HCT116 (cell line): ENCODE measurements around the gene POC1B. TPM values are rescaled to one million over a fixed set of nuclear protein-coding genes. Genes with fewer than 3 reads are reported as not detected.

Experiments
- ATAC-seq: fragments of 200-7000 bp; cut with Tn5 transposase; 2 replicates; pipeline ENCODE4 v1.9.1; 2020; ENCODE audit warnings: mild to moderate bottlenecking, moderate library complexity
- BruUV-seq: library from RNA; stranded (reverse); fragments of 400-500 nt; replicated peaks from 2 replicates; lab custom pipeline; 2021; lab: Mats Ljungman, UMichigan
- CTCF ChIA-PET: fragments of 300-600 bp; sonication (Branson Sonifier 250); formaldehyde crosslinking; loops from one replicate; lab custom pipeline; 2021; ENCODE audit warnings: antibody characterized with exemption; lab: Charles Lee
- POLR2A ChIA-PET: fragments of 300-600, 350-600 bp; sonication (Branson Sonifier 250); formaldehyde crosslinking; loops from one replicate; lab custom pipeline; 2021; ENCODE audit warnings: antibody characterized with exemption; lab: Charles Lee
- RAD21 ChIA-PET, 2 experiments: fragments of 300-600 bp; sonication (Branson Sonifier 250); formaldehyde crosslinking; loops; one replicate each; lab custom pipeline; 2023; ENCODE audit warnings: low total read pairs in 2 of 2; ENCODE audit not compliant: uncharacterized antibody in 2 of 2, unreplicated experiment in 2 of 2, low non-redundant PET in 1 of 2; lab: Charles Lee
- DNase-seq: peaks from one replicate; pipeline ENCODE4 v3.0.0-alpha.2; 2010; ENCODE audit warnings: low read depth, low spot score
- H2AFZ ChIP-seq: fragments of 200-600 bp; shearing (Covaris generic), sonication (generic); 2 replicates; pipeline ENCODE4 v1.6.1; 2017; ENCODE audit warnings: low read depth, mixed run types, mixed read lengths, antibody characterized with exemption, low read length; ENCODE audit not compliant: poor library complexity, severe bottlenecking
- H3K27ac ChIP-seq: 2 replicates; pipeline ENCODE4 v1.5.1; 2012; ENCODE audit warnings: low read depth, low read length
- H3K27me3 ChIP-seq: fragments of 200-600 bp; sonication (generic); 2 replicates; pipeline ENCODE4 v1.6.1; 2016; ENCODE audit warnings: mixed run types, low read length, mixed read lengths; ENCODE audit not compliant: insufficient read depth
- H3K36me3 ChIP-seq, 2 experiments: fragments of 200-500 bp in 1 of 2; fragments of 200-600 bp in 1 of 2; sonication (Bioruptor generic) in 1 of 2; sonication (generic) in 1 of 2; 2 replicates each; pipeline versions ENCODE4 v1.5.1 to v1.6.1; 2014 to 2016; ENCODE audit warnings: low read length in 2 of 2, inconsistent platforms in 1 of 2, mixed read lengths in 1 of 2, mixed run types in 1 of 2; ENCODE audit not compliant: insufficient read depth in 2 of 2, control insufficient read depth in 1 of 2
- H3K4me1 ChIP-seq, 2 experiments: fragments of 200-600 bp in 1 of 2; sonication (generic) in 1 of 2; 2 replicates each; pipeline versions ENCODE4 v1.5.1 to v1.6.1; 2012 to 2017; ENCODE audit warnings: low read length in 2 of 2, inconsistent platforms in 1 of 2, mild to moderate bottlenecking in 1 of 2, mixed read lengths in 1 of 2, mixed run types in 1 of 2, moderate library complexity in 1 of 2; ENCODE audit not compliant: insufficient read depth in 2 of 2, control insufficient read depth in 1 of 2
- H3K4me2 ChIP-seq: fragments of 200-600 bp; sonication (generic); 2 replicates; pipeline ENCODE4 v1.6.1; 2017; ENCODE audit warnings: mixed run types, low read length, mixed read lengths
- H3K4me3 ChIP-seq, 2 experiments: fragments of 200-600 bp in 1 of 2; sonication (generic) in 1 of 2; replicated peaks in 1 of 2; 2 replicates each; pipeline ENCODE4 v1.5.1; 2011 to 2016; ENCODE audit warnings: low read length in 2 of 2, control low read depth in 1 of 2, low read depth in 1 of 2, mild to moderate bottlenecking in 1 of 2, mixed read lengths in 1 of 2, mixed run types in 1 of 2
- H3K79me2 ChIP-seq: fragments of 200-600 bp; sonication (generic); 2 replicates; pipeline ENCODE4 v1.6.1; 2017; ENCODE audit warnings: mild to moderate bottlenecking, mixed run types, low read length, moderate library complexity, mixed read lengths; ENCODE audit not compliant: insufficient read depth
- H3K9ac ChIP-seq: fragments of 200-600 bp; sonication (generic); 2 replicates; pipeline ENCODE4 v1.6.1; 2016; ENCODE audit warnings: low read length, mixed read lengths
- H3K9me2 ChIP-seq: fragments of 200-600 bp; sonication (generic), shearing (Covaris generic); 2 replicates; pipeline ENCODE4 v1.6.1; 2017; ENCODE audit warnings: mixed run types, mild to moderate bottlenecking, moderate library complexity; ENCODE audit not compliant: insufficient read depth
- H3K9me3 ChIP-seq, 2 experiments: fragments of 200-500 bp in 1 of 2; fragments of 200-600 bp in 1 of 2; sonication (Bioruptor generic) in 1 of 2; sonication (generic) in 1 of 2; 2 replicates each; pipeline ENCODE4 v1.6.1; 2014 to 2017; ENCODE audit warnings: low read length in 2 of 2, mixed read lengths in 2 of 2, inconsistent platforms in 1 of 2, low read depth in 1 of 2, mild to moderate bottlenecking in 1 of 2, mixed run types in 1 of 2, moderate library complexity in 1 of 2; ENCODE audit not compliant: control insufficient read depth in 1 of 2, insufficient read depth in 1 of 2
- H4K20me1 ChIP-seq: fragments of 200-600 bp; sonication (generic), shearing (Covaris generic); 2 replicates; pipeline ENCODE4 v1.6.1; 2017; ENCODE audit warnings: mixed run types, mild to moderate bottlenecking, moderate library complexity; ENCODE audit not compliant: insufficient read depth
- CBX3 ChIP-seq: IDR thresholded peaks from 2 replicates; pipeline ENCODE4 v1.6.1; 2012; ENCODE audit warnings: low read depth
- ELF1 ChIP-seq: IDR thresholded peaks from 2 replicates; pipeline ENCODE4 v1.6.1; 2012; ENCODE audit warnings: low read depth, borderline replicate concordance
- EZH2 ChIP-seq: fragments of 200-600 bp; sonication (generic); IDR thresholded peaks from 2 replicates; pipeline ENCODE4 v1.6.1; 2017; ENCODE audit warnings: antibody characterized with exemption, mixed run types
- POLR2A ChIP-seq: IDR thresholded peaks from 2 replicates; pipeline ENCODE4 v1.7.0; 2011; ENCODE audit warnings: borderline replicate concordance; ENCODE audit not compliant: insufficient read depth, insufficient read length; ENCODE audit errors: extremely low read depth
- SIN3A ChIP-seq: IDR thresholded peaks from 2 replicates; pipeline ENCODE4 v1.6.1; 2012; ENCODE audit warnings: low read depth
- SP1 ChIP-seq: IDR thresholded peaks from 2 replicates; pipeline ENCODE4 v1.6.1; 2012; ENCODE audit warnings: low read depth
- SRF ChIP-seq: IDR thresholded peaks from 2 replicates; pipeline ENCODE4 v1.6.1; 2012; ENCODE audit warnings: low read depth
- ZFX ChIP-seq: fragments of 450-650 bp; IDR thresholded peaks from 2 replicates; pipeline ENCODE4 v1.6.1; 2017
- ZNF274 ChIP-seq: fragments of 200-500 bp; sonication (Bioruptor generic); IDR thresholded peaks from 2 replicates; pipeline ENCODE4 v1.6.1; 2014; ENCODE audit warnings: mild to moderate bottlenecking, low read depth, low read length, inconsistent platforms
- intact Hi-C: fragments of 100-400 bp; cut with micrococcal nuclease; formaldehyde crosslinking; loops from 2 replicates; pipeline ENCODE4 v1.10.0; 2022
- total RNA-seq: library from RNA; stranded (reverse); gene quantifications from one replicate; pipeline ENCODE4 v1.2.1, GENCODE V29; 2021; ENCODE audit not compliant: unreplicated experiment
- TF ChIP-seq, protein P1 (sequence below): IDR thresholded peaks from 2 replicates; pipeline ENCODE4 v1.6.1; 2011; ENCODE audit warnings: mild to moderate bottlenecking, low read length, moderate library complexity; ENCODE audit not compliant: insufficient replicate concordance; ENCODE audit errors: extremely low read depth

The POC1B gene
- total RNA-seq, 1 experiment from 2014 or later, result 14.3 TPM

GRCh38 chr12:89476232-89476631 lies 49.6 kb downstream of the POC1B start:
- RAD21 ChIA-PET, result no interaction called here
- no peaks in the 10 kb centered on the region for H4K20me1 ChIP-seq
- H3K36me3 ChIP-seq, result no peaks in the 10 kb centered on the region
- CTCF ChIA-PET, result no interaction called here
- no peaks in the 10 kb centered on the region for H3K9me3 ChIP-seq
- H3K4me3 ChIP-seq, result no peak overlapping the region
- H3K4me2 ChIP-seq, result no peak overlapping the region
- POLR2A ChIA-PET, result interaction anchor here (0.6 kb wide), 1 partner anchor 97 kb away, joined by 3 read pairs; no protein-coding TSS in a partner anchor
- no peaks in the 10 kb centered on the region for H3K79me2 ChIP-seq
- H3K27ac ChIP-seq, result no peak overlapping the region
- DNase-seq (no peak), ATAC-seq (no peak)
- H2AFZ ChIP-seq, result no peak overlapping the region
- H3K4me1 ChIP-seq, result no peaks in the 10 kb centered on the region; a peak in 1 of 4 replicates
- no peak for TF ChIP-seq POLR2A
- TF ChIP-seq CBX3, result no peak
- no peak for TF ChIP-seq SP1
- no peak for TF ChIP-seq EZH2
- H3K27me3 ChIP-seq, result no peaks in the 10 kb centered on the region
- no peaks in the 10 kb centered on the region for H3K9me2 ChIP-seq
- no TSS peak for BruUV-seq
- intact Hi-C loops, result loop anchor here (10.0 kb wide), 1 partner anchor 1469 kb away; no protein-coding TSS in a partner anchor
- no peak overlapping the region for H3K9ac ChIP-seq

- H3K4me3 ChIP-seq, result no peak overlapping the region
- no TSS peak for BruUV-seq
- no peaks in the 10 kb centered on the region for H3K9me3 ChIP-seq
- no peaks in the 10 kb centered on the region for H3K9me2 ChIP-seq
- RAD21 ChIA-PET, result no interaction called here
- no peak overlapping the region for H3K9ac ChIP-seq
- H4K20me1 ChIP-seq, result no peaks in the 10 kb centered on the region
- H3K4me1 ChIP-seq, result no peaks in the 10 kb centered on the region; a peak in 1 of 4 replicates
- no peaks in the 10 kb centered on the region for H3K27me3 ChIP-seq
- no peak overlapping the region for H3K27ac ChIP-seq
- CTCF ChIA-PET, result no interaction called here
- H3K4me2 ChIP-seq, result no peak overlapping the region
- intact Hi-C loops, result loop anchor here (10.0 kb wide), 1 partner anchor 1469 kb away; no protein-coding TSS in a partner anchor
- no peaks in the 10 kb centered on the region for H3K36me3 ChIP-seq
- DNase-seq (no peak), ATAC-seq (no peak)
- no peaks in the 10 kb centered on the region for H3K79me2 ChIP-seq
- no peak overlapping the region for H2AFZ ChIP-seq
- POLR2A ChIA-PET, result no interaction called here
- no peak for TF ChIP-seq ELF1
- TF ChIP-seq ZNF274, result no peak
- TF ChIP-seq SIN3A, result no peak
- TF ChIP-seq ZFX, result no peak
- TF ChIP-seq SRF, result no peak
- TF ChIP-seq EZH2, result no peak
- TF ChIP-seq, protein P1, sequence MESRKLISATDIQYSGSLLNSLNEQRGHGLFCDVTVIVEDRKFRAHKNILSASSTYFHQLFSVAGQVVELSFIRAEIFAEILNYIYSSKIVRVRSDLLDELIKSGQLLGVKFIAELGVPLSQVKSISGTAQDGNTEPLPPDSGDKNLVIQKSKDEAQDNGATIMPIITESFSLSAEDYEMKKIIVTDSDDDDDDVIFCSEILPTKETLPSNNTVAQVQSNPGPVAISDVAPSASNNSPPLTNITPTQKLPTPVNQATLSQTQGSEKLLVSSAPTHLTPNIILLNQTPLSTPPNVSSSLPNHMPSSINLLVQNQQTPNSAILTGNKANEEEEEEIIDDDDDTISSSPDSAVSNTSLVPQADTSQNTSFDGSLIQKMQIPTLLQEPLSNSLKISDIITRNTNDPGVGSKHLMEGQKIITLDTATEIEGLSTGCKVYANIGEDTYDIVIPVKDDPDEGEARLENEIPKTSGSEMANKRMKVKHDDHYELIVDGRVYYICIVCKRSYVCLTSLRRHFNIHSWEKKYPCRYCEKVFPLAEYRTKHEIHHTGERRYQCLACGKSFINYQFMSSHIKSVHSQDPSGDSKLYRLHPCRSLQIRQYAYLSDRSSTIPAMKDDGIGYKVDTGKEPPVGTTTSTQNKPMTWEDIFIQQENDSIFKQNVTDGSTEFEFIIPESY, result no peak
Measured at GRCh38 chr12:89475203-89475990, 50.5 kb downstream of the POC1B start.
